Loucy (cell line): ENCODE measurements around the gene GABRB2.

ENCODE experiments used
- CTCF ChIP-seq: fragments of 200-600 bp; sonication (generic); conservative IDR thresholded peaks from 2 replicates; pipeline ENCODE4 v1.5.1; 2014; ENCODE audit warnings: mild to moderate bottlenecking, antibody characterized with exemption, low read length
- EZH2phosphoT487 ChIP-seq: fragments of 200-600 bp; IDR thresholded peaks from 2 replicates; pipeline ENCODE4 v1.6.1; 2018; ENCODE audit warnings: antibody characterized with exemption, mild to moderate bottlenecking, moderate library complexity, borderline replicate concordance

GRCh38 chr5:161391724-161392123 is 154.8 kb downstream of the GABRB2 start:
- TF ChIP-seq CTCF: no peak
- no peak for TF ChIP-seq EZH2phosphoT487
